Panc1 (cell line): Measurements from ENCODE around the gene SLC6A19. TPM values are rescaled to one million over a fixed set of nuclear protein-coding genes. Genes with fewer than 3 reads are reported as not detected.

Experiments used
- ATAC-seq: fragments of 200-7000 bp; cut with Tn5 transposase; 2 replicates; pipeline ENCODE4 v1.9.1; 2020; ENCODE audit warnings: mild to moderate bottlenecking, moderate library complexity
- BruUV-seq: library from RNA; stranded (reverse); fragments of 400-500 nt; replicated peaks from 2 replicates; lab custom pipeline; 2021; lab: Mats Ljungman, UMichigan
- CTCF ChIA-PET: fragments of 300-600 bp; sonication (Branson Sonifier 250); formaldehyde crosslinking; loops from one replicate; lab custom pipeline; 2022; ENCODE audit warnings: antibody characterized with exemption; lab: Charles Lee
- POLR2A ChIA-PET: fragments of 300-600 bp; sonication (Branson Sonifier 250); formaldehyde crosslinking; loops from one replicate; lab custom pipeline; 2022; ENCODE audit warnings: antibody characterized with exemption; lab: Charles Lee
- DNase-seq: peaks from one replicate; pipeline ENCODE4 v3.0.0-alpha.2; 2010; ENCODE audit warnings: low read depth, low spot score
- H3K27ac ChIP-seq: 2 replicates; pipeline ENCODE4 v1.5.1; 2011; ENCODE audit warnings: mild to moderate bottlenecking, low read length, inconsistent platforms
- H3K27me3 ChIP-seq: fragments of 200-500 bp; sonication (Bioruptor generic); 2 replicates; pipeline ENCODE4 v1.6.0; 2014; ENCODE audit warnings: low read length, inconsistent platforms; ENCODE audit not compliant: control insufficient read depth, insufficient read depth
- H3K36me3 ChIP-seq: fragments of 200-500 bp; sonication (Bioruptor generic); 2 replicates; pipeline ENCODE4 v1.5.1; 2014; ENCODE audit warnings: inconsistent platforms, mild to moderate bottlenecking, low read length, moderate library complexity; ENCODE audit not compliant: control insufficient read depth, insufficient read depth
- H3K4me1 ChIP-seq: 2 replicates; pipeline ENCODE4 v1.5.1; 2011; ENCODE audit warnings: inconsistent platforms, mild to moderate bottlenecking, low read length, moderate library complexity; ENCODE audit not compliant: control insufficient read depth, insufficient read depth
- H3K4me3 ChIP-seq, 2 experiments: 2 replicates each; pipeline ENCODE4 v1.5.1; 2011 to 2012; ENCODE audit warnings: low read depth in 2 of 2, low read length in 2 of 2, mild to moderate bottlenecking in 2 of 2, inconsistent platforms in 1 of 2, moderate library complexity in 1 of 2
- H3K9me3 ChIP-seq: fragments of 200-500 bp; sonication (Bioruptor generic); 2 replicates; pipeline ENCODE4 v1.5.1; 2014; ENCODE audit warnings: low read depth, mild to moderate bottlenecking, inconsistent platforms, low read length, moderate library complexity; ENCODE audit not compliant: control insufficient read depth, insufficient read depth
- CTCF ChIP-seq: fragments of 450-650 bp; IDR thresholded peaks from 2 replicates; pipeline ENCODE4 v1.5.1; 2017; ENCODE audit warnings: mild to moderate bottlenecking
- POLR2AphosphoS5 ChIP-seq: IDR thresholded peaks from 2 replicates; pipeline ENCODE4 v1.6.1; 2012; ENCODE audit warnings: mild to moderate bottlenecking, low read depth, low read length, moderate library complexity
- REST ChIP-seq, 2 experiments: IDR thresholded peaks; 2 replicates each; pipeline ENCODE4 v1.6.1; 2011 to 2012; ENCODE audit warnings: low read depth in 2 of 2, control low read depth in 1 of 2, low read length in 1 of 2, mild to moderate bottlenecking in 1 of 2, moderate library complexity in 1 of 2; ENCODE audit not compliant: insufficient read depth in 1 of 2
- SIN3A ChIP-seq: IDR thresholded peaks from 2 replicates; pipeline ENCODE4 v1.6.1; 2012; ENCODE audit warnings: low read depth, mild to moderate bottlenecking, low read length, moderate library complexity, borderline replicate concordance; ENCODE audit not compliant: insufficient read depth
- TCF7L2 ChIP-seq: IDR thresholded peaks from 2 replicates; pipeline ENCODE4 v1.6.1; 2011; ENCODE audit warnings: mild to moderate bottlenecking, low read depth, low read length, inconsistent platforms
- in situ Hi-C: cut with HindIII; loops from 2 replicates; pipeline ENCODE4 v1.10.0; 2016; ENCODE audit warnings: low sequenced_read_pairs, low pct_unique_long_range_greater_than_20kb
- intact Hi-C: fragments of 100-400 bp; cut with micrococcal nuclease; formaldehyde crosslinking; loops from one replicate; pipeline ENCODE4 v1.10.0; 2022; ENCODE audit not compliant: unreplicated experiment
- total RNA-seq: library from RNA; stranded (reverse); gene quantifications from one replicate; pipeline ENCODE4 v1.2.1, GENCODE V29; 2021; ENCODE audit not compliant: unreplicated experiment

Gene SLC6A19
- total RNA-seq, 1 experiment from 2014 or later, result 0.23 TPM

GRCh38 chr5:1226839-1227581 lies 25.6 kb downstream of the SLC6A19 start:
- Histone ChIP-seq H3K4me1 (peaks cover 4% of the 10 kb centered on the region), H3K9me3 (no peaks in the 10 kb centered on the region), H3K27me3 (no peaks in the 10 kb centered on the region), H3K27ac (no peak overlapping the region), H3K4me3 (no peak overlapping the region), H3K36me3 (no peaks in the 10 kb centered on the region)
- no peak; the same call in 1 of the 2 replicates for ATAC-seq
- DNase-seq, result no peak
- CTCF ChIA-PET, result interaction anchor here (0.7 kb wide), 1 partner anchor 11 kb away, joined by 16 read pairs; no protein-coding TSS in a partner anchor
- in situ Hi-C loops (no loop called here), intact Hi-C loops (no loop called here)
- no peak for TF ChIP-seq POLR2AphosphoS5
- no peak for TF ChIP-seq CTCF
- no peak for TF ChIP-seq SIN3A
- no peak for TF ChIP-seq REST (IDR thresholded peaks at IDR 0.05; ENCODE audit: insufficient read depth in 1 of 2, low read depth in 2 of 2, low read length in 1 of 2)
- no peak for TF ChIP-seq TCF7L2
- POLR2A ChIA-PET, result no interaction called here
- no TSS peak for BruUV-seq

- intact Hi-C loops (no loop called here), in situ Hi-C loops (no loop called here)
- ATAC-seq, result 0 out of 2 replicates have a peak, but pooled peaks have one; percentile 35
- H3K4me1 ChIP-seq, result peaks cover 4% of the 10 kb centered on the region
- ChIA-PET POLR2A (no interaction called here), CTCF (no interaction called here)
- TF ChIP-seq REST (IDR thresholded peaks at IDR 0.05; ENCODE audit: insufficient read depth in 1 of 2, low read depth in 2 of 2, low read length in 1 of 2), result no peak
- TF ChIP-seq TCF7L2, result peak; percentile 75
- H3K27ac ChIP-seq, result no peak overlapping the region
- no peaks in the 10 kb centered on the region for H3K9me3 ChIP-seq
- H3K4me3 ChIP-seq, result no peak overlapping the region
- no peaks in the 10 kb centered on the region for H3K27me3 ChIP-seq
- no peaks in the 10 kb centered on the region for H3K36me3 ChIP-seq
- no TSS peak for BruUV-seq
- DNase-seq, result no peak
Observed at GRCh38 chr5:1227667-1228066, 26.3 kb downstream of the SLC6A19 start.
